Measurements from ENCODE around the gene MYOM1. TPM values are rescaled to one million over a fixed set of nuclear protein-coding genes. Genes with fewer than 3 reads are reported as not detected.

MYOM1 gene
- total and polyA plus RNA-seq, 12 donors = 94.4 to 1,558 (median 870) TPM

DNA sequence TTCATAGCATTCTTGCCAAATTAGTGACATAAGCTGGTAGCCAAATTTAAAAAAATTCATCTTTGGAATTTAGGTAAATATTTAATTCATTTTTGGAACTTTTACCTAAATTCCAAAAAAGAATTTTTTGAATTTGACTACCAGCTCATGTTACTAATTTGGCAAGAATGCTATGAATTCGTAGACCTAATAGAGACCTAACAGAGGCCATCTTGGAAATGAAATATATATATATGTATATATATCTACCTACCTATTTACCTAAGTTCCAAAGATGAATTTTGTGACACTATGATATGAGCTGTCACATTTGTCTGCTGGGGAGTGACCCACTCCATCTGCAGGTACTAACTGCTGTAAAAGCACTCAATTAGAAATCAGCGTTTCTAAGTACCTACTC lies 65.6 kb downstream of the MYOM1 start:
- intact Hi-C loops (cut with DNase I) = loop anchor here in 6 of 10 donors (5.0 to 10.0 kb wide), 2 partner anchors 91 to 93 kb away; partner anchors contain the start of gene MYL12A (in 6 of the 6)
- Histone ChIP-seq H3K4me3 (no peak overlapping the region), H3K9me3 (no peaks in the 10 kb centered on the region), H3K27ac (peak overlapping the region in 1 of 10 donors; percentile 13), H3K27me3 (no peaks in the 10 kb centered on the region), H3K4me1 (peaks cover 3 to 54% (median 38%) of the 10 kb centered on the region in 9 donors), H3K36me3 (peaks cover 0 to 74% (median 0%) of the 10 kb centered on the region in 9 donors)
- ATAC-seq (no peak), DNase-seq (no peak)
- 91 to 97% methylated on average over 2 of the region's 2 CpGs for WGBS, 2 donors
- TF ChIP-seq, protein P1, sequence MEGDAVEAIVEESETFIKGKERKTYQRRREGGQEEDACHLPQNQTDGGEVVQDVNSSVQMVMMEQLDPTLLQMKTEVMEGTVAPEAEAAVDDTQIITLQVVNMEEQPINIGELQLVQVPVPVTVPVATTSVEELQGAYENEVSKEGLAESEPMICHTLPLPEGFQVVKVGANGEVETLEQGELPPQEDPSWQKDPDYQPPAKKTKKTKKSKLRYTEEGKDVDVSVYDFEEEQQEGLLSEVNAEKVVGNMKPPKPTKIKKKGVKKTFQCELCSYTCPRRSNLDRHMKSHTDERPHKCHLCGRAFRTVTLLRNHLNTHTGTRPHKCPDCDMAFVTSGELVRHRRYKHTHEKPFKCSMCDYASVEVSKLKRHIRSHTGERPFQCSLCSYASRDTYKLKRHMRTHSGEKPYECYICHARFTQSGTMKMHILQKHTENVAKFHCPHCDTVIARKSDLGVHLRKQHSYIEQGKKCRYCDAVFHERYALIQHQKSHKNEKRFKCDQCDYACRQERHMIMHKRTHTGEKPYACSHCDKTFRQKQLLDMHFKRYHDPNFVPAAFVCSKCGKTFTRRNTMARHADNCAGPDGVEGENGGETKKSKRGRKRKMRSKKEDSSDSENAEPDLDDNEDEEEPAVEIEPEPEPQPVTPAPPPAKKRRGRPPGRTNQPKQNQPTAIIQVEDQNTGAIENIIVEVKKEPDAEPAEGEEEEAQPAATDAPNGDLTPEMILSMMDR (IDR thresholded peaks at IDR 0.05) = no peak

DNA sequence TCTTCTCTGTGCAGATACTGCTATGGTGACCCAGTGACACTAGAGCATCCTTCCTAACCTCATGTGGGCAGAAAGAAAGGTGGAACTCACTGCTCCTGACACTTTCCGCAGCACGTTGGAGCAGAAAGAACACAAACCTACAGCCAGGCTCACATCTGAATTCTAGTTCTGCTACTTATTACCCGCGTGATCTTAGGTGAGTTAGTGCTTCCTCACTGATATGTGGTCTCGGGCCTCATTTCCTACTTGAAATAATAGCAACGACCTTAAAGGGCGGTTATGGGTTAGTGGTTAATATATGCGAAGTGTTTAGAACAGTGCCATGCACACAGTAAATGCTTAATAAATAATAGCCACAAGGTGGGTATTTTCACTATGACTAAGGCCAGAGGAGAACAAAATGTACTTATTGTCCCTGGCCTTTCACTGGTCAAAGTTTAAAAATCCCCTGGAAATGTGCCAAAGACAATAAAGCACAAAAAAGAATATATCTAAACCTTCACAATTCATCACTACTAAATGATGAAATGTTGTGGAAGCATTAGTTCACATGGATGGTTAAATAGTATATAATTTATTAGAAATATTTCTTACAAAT lies 66.6 kb downstream of the MYOM1 start:
- H3K27ac ChIP-seq = peak overlapping the region in 1 of 10 donors; percentile 7
- intact Hi-C loops (cut with DNase I) = loop anchor here in 7 of 10 donors (2.0 to 10.0 kb wide), 3 partner anchors 92 to 94 kb away; partner anchors contain the start of gene MYL12A (in 7 of the 7)
- DNase-seq (no peak), ATAC-seq (no peak)
- H3K36me3 ChIP-seq = peaks cover 0 to 72% (median 0%) of the 10 kb centered on the region in 9 donors
- H3K27me3 ChIP-seq = no peaks in the 10 kb centered on the region
- 82% methylated on average over 8 of the region's 8 CpGs for WGBS, 2 donors
- H3K9me3 ChIP-seq = no peaks in the 10 kb centered on the region
- no peak overlapping the region for H3K4me3 ChIP-seq
- TF ChIP-seq, protein P1 (IDR thresholded peaks at IDR 0.05) = no peak
- H3K4me1 ChIP-seq = peaks cover 3 to 53% (median 35%) of the 10 kb centered on the region in 9 donors

DNA sequence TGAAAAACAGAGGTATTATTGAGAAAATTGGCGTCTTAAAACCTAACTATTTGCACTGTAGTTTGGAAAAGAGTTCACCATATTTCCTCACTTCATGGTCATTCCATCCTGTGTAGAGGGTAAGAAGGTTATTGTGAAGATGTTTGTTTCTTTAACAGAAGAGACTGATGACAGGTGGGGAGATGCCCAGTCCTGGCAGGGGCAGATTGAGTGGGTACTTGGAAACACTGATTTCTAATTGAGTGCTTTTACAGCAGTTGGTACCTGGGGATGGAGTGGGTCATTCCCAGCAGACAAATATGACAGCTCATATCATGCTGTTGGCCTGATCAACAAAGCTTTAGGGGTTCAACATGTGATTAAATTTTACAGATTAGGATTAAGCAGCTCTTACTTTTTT lies 67.5 kb downstream of the MYOM1 start:
- TF ChIP-seq, protein P1 (IDR thresholded peaks at IDR 0.05) = no peak
- H3K27me3 ChIP-seq = no peaks in the 10 kb centered on the region
- intact Hi-C loops (cut with DNase I) = loop anchor here in 7 of 10 donors (2.0 to 10.0 kb wide), 3 partner anchors 93 to 95 kb away; partner anchors contain the start of gene MYL12A (in 7 of the 7)
- DNase-seq (no peak), ATAC-seq (peak in 4 of 8 donors; percentile 5 to 54 (median 34))
- no peaks in the 10 kb centered on the region for H3K9me3 ChIP-seq
- peaks cover 0 to 73% (median 0%) of the 10 kb centered on the region in 9 donors for H3K36me3 ChIP-seq
- no peak overlapping the region for H3K4me3 ChIP-seq
- H3K27ac ChIP-seq = peak overlapping the region in 1 of 10 donors; percentile 26
- peaks cover 3 to 52% (median 35%) of the 10 kb centered on the region in 9 donors for H3K4me1 ChIP-seq
- WGBS, 2 donors = 28 to 77% methylated on average over 1 of the region's 1 CpG

DNA sequence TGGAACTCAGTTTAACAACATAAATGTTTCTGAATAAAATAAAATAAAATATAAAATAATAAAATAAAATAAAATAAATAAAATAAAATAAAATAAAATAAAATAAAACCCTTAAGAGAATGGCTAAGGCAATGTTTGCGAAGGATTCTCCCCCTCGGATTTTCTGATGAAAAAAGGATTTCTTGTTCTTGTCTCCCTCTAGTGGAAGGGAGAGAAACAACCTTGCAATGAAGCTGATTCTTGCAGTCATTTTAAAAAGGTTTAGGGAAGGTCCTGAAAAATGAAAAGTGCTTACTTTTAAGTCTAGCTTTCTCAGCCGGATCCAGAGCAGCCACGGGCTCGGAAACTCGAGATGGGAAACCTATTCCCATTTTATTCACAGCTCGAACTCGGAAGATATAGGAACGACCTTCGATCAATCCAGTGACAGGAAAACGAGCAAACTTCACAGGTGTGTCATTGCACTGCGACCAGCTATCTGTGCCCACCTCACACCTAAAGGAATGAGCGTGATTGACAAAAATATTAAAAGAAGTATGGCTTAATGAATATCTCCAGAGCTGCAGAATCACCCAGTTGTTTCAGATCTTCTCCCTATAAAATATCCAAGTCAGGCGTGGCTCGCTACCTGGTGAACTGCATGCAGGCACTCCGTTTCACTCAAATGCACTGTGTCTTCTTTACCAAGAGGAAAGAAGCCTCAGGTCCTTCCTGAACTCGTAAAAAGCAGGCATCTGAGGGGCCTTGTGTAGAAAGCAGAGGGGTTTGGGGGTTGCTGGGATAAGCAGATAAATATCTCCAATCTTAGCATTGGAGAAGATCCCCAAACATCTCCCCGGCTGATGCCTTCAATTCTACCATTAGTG lies 68.1 kb downstream of the MYOM1 start:
- peak overlapping the region in 1 of 10 donors; percentile 26 for H3K27ac ChIP-seq
- ATAC-seq (no peak), DNase-seq (no peak)
- intact Hi-C loops (cut with DNase I) = loop anchor here in 7 of 10 donors (2.0 to 10.0 kb wide), 3 partner anchors 93 to 96 kb away; partner anchors contain the start of gene MYL12A (in 7 of the 7)
- WGBS, 2 donors = 66 to 67% methylated on average over 18 of the region's 18 CpGs
- no peaks in the 10 kb centered on the region for H3K9me3 ChIP-seq
- H3K4me1 ChIP-seq = peaks cover 0 to 52% (median 30%) of the 10 kb centered on the region in 9 donors
- H3K36me3 ChIP-seq = peaks cover 0 to 77% (median 0%) of the 10 kb centered on the region in 9 donors
- TF ChIP-seq, protein P1 (IDR thresholded peaks at IDR 0.05) = peak; percentile 54 to 83 (median 76)
- no peak overlapping the region for H3K4me3 ChIP-seq
- no peaks in the 10 kb centered on the region for H3K27me3 ChIP-seq
